Activated T-cell treated with anti-CD3 and anti-CD28 coated beads, Interleukin-2, amount 50 U/mL, for 4 hours (primary cell): ENCODE data around the gene DENND1C. TPM values are rescaled to one million over a fixed set of nuclear protein-coding genes. Genes with fewer than 3 reads are reported as not detected.

ENCODE experiments used
- ATAC-seq, 2 donors: fragments of 200-7000 bp; cut with Tn5 transposase; one replicate each; pipeline ENCODE4 v1.10.0; 2021
- DNase-seq: peaks from one replicate; pipeline ENCODE4 v3.0.0-alpha.2; 2020
- H3K27me3 Mint-ChIP-seq: one replicate; pipeline ENCODE4 v1.8.0; 2021; ENCODE audit warnings: low read depth, mixed read lengths
- H3K36me3 Mint-ChIP-seq: one replicate; pipeline ENCODE4 v1.8.0; 2022; ENCODE audit warnings: mixed read lengths; ENCODE audit not compliant: insufficient read depth
- H3K4me1 Mint-ChIP-seq: one replicate; pipeline ENCODE4 v1.8.0; 2021; ENCODE audit warnings: low read depth, mixed read lengths
- H3K4me3 Mint-ChIP-seq: one replicate; pipeline ENCODE4 v1.8.0; 2021; ENCODE audit warnings: mild to moderate bottlenecking, moderate library complexity, mixed read lengths
- H3K9me3 Mint-ChIP-seq: one replicate; pipeline ENCODE4 v1.8.0; 2021; ENCODE audit warnings: mixed read lengths
- total RNA-seq, 3 donors: library from RNA; stranded (reverse); gene quantifications; one replicate each; pipeline ENCODE4 v1.2.1, GENCODE V29; 2021

DENND1C gene
- total RNA-seq, 3 donors from 2014 or later, result 50.9 to 59.1 (median 55.8) TPM

DNA sequence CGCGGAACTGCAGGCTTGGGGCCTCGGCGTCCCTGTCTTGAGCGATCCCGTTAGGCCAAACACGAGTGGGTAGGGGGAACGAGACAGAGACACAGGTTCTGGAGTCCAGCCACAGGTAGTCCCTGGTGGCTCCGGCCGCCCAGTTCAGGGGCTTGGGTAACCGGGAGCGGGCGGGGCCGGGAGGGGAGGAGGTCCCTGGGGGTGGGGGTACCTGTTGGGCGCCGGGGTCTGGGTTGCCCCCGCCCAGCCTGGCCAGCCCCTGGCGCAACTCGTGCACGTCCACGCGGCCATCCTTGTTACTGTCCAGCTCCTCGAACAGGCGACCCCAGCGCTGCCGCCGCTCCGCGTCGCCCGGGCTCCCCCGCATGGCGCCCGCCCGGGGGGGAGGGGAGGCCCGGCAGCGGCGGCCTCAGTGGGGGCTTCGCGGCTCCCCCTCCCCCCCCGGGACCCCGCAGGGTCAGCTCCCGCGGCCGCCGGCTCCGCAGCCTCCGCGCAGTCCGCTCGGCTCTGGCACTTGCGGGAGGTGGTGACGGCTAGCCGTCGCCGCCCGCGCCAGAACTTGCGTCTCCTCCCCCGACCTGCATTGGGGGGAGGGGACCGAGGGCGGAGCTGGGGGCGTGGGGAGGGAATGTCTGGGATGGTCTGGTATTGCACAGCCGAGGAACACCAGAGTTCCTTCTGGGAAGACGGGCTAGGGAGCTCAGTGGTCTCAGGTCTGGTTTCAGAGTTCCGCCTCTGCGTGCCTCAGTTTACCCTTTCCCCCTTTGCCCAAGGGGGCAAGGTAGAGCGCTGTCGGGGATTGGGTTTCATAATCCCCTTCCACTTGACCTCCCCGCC lies 22.1 kb downstream of the DENND1C start, which contains the start of gene SLC25A23:
Gene SLC25A23, minus strand, starts transcription at position 531 of the 837 bp plus-strand sequence. Its CDS starts 164 bp downstream, at position 367.
- peak; percentile 49 for DNase-seq
- Mint-ChIP-seq H3K4me1 (peaks cover 20% of the 10 kb centered on the region), H3K4me3 (peak within 1 kb of the TSS; percentile 89), H3K9me3 (no peaks in the 10 kb centered on the region), H3K27me3 (no peaks in the 10 kb centered on the region), H3K36me3 (peaks cover 20% of the 10 kb centered on the region)
- ATAC-seq, result peak; percentile 27 to 29

GRCh38 chr19:6458695-6459261 lies 22.8 kb downstream of the DENND1C start:
- ATAC-seq (no peak), DNase-seq (no peak)
- peak overlapping the region; percentile 83 for H3K4me3 Mint-ChIP-seq
- no peaks in the 10 kb centered on the region for H3K9me3 Mint-ChIP-seq
- no peaks in the 10 kb centered on the region for H3K27me3 Mint-ChIP-seq
- H3K4me1 Mint-ChIP-seq, result peaks cover 18% of the 10 kb centered on the region
- H3K36me3 Mint-ChIP-seq, result peaks cover 25% of the 10 kb centered on the region

DNA sequence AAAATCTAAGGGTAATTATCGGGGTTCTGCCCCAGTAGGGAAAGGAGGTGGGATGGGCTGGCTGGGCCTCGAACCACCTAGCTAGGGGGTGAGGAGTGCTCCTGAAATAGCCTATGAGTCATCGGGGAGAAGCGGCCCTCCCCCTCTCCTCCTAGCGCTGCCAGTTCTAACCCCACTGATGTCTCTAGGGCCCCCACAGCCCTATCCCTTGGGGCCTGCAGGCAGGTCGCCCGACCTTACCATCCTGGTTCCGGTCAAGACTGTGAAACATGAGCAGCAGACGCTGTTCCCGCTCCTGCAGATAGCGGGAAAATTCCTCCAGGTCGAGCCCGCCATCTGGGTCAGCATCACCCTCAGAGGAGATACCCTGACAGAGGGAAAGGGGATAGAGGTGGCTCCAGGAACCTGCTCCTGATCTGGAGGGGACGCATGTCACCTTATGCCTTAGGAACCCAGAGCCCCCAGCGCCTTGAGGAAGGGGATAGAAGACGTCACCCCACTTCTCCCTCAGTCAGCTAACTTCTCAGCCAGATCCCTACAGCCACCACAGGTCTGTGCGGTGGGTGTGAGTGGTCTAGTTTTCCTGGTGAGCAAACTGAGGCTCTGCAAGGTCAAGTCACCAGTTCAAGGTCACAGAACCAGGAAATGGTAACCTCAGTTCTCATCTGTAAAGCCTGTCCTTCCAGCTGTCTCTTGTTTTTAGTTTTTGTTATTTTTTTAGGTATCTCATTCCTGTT lies 23.5 kb downstream of the DENND1C start:
- no peaks in the 10 kb centered on the region for H3K27me3 Mint-ChIP-seq
- peaks cover 17% of the 10 kb centered on the region for H3K4me1 Mint-ChIP-seq
- ATAC-seq, result no peak
- DNase-seq, result no peak
- H3K36me3 Mint-ChIP-seq, result peaks cover 27% of the 10 kb centered on the region
- H3K4me3 Mint-ChIP-seq, result peak overlapping the region; percentile 83
- H3K9me3 Mint-ChIP-seq, result no peaks in the 10 kb centered on the region

GRCh38 chr19:6455924-6456323 lies 25.7 kb downstream of the DENND1C start:
- Mint-ChIP-seq H3K9me3 (no peaks in the 10 kb centered on the region), H3K36me3 (peaks cover 35% of the 10 kb centered on the region), H3K4me3 (no peak overlapping the region), H3K27me3 (no peaks in the 10 kb centered on the region), H3K4me1 (peaks cover 14% of the 10 kb centered on the region)
- no peak for DNase-seq
- ATAC-seq, result no peak

DNA sequence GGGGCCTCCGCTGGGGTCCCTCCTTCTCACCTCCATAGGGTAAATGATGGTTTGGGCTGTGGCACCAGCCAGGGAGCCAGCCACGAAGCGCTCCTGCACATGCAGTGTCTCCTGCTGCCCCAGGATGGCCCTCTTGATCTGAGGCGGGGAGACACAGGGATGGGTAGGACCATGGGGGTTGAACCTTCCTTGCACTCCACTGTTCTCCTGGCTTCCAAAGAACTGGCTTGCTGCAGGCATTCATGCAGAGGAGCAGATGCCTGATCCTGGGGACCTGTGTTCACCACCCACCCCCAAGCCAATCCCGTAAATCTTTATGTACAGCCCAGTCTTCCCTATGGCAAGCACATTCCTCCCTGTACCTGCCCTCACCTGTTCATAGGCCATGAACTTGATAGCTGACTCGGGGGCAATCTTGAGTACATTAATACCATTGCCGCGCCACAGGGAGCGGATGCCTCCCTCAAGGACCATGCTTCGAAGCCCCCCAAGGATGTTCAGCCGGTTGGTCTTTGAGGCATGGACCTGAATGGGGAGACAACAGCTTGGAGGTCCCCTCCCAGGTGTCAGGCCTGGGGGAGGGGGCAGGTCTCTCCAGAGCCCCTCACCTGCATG lies 27.5 kb downstream of the DENND1C start:
- Mint-ChIP-seq H3K27me3 (no peaks in the 10 kb centered on the region), H3K9me3 (no peaks in the 10 kb centered on the region), H3K36me3 (peaks cover 36% of the 10 kb centered on the region), H3K4me1 (peaks cover 8% of the 10 kb centered on the region), H3K4me3 (no peak overlapping the region)
- ATAC-seq, result no peak
- DNase-seq, result no peak

DNA sequence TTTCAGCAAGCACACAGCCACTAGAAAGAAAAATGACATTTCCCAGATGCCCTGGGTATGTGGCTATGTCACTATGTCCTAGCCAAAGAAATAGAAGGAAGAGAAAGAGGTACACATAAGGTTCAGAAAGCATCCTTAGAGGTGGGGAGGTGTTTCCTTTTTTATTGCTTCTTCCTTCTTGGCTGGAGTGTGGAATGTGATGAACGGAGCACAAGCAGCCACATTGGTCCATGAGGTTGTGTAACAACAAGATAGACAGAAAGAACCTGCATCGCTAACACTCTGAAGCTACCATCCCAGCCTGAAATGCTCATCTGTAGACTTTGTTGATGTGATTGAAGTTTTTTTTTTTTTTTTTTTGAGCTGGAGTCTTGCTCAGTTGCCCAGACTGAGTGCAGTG lies 28.7 kb downstream of the DENND1C start:
- Mint-ChIP-seq H3K9me3 (no peaks in the 10 kb centered on the region), H3K4me3 (no peak overlapping the region), H3K36me3 (peaks cover 36% of the 10 kb centered on the region), H3K27me3 (no peaks in the 10 kb centered on the region), H3K4me1 (no peaks in the 10 kb centered on the region)
- DNase-seq, result no peak
- no peak for ATAC-seq

GRCh38 chr19:6452223-6452614 lies 29.4 kb downstream of the DENND1C start:
- Mint-ChIP-seq H3K27me3 (no peaks in the 10 kb centered on the region), H3K9me3 (no peaks in the 10 kb centered on the region), H3K4me3 (no peak overlapping the region), H3K4me1 (no peaks in the 10 kb centered on the region), H3K36me3 (peaks cover 36% of the 10 kb centered on the region)
- DNase-seq, result no peak
- no peak for ATAC-seq

- Mint-ChIP-seq H3K27me3 (no peaks in the 10 kb centered on the region), H3K36me3 (peaks cover 38% of the 10 kb centered on the region), H3K4me3 (no peak overlapping the region), H3K4me1 (no peaks in the 10 kb centered on the region), H3K9me3 (no peaks in the 10 kb centered on the region)
- ATAC-seq (no peak), DNase-seq (no peak)
These were observed 29.9 kb downstream of the DENND1C start for GRCh38 chr19:6451583-6452222.

DNA sequence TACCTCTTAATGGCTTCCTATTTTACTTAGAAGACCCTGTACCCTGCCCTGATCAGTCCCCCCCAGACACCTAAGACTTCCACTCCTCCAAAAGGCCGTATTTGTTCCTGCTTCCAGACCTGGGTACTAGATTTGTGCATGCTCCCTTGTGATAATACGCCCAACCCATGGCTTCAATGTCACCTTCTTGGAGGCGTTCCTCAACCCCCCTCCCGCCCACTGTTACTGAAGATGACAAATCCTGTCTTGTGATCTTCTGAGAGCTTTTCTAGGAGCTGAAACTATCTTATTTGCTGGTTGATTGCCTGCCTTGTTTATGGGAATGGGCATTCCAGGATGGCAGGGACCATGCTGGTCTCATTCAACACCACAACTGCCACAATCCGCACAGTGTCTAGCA lies 31.4 kb downstream of the DENND1C start:
- DNase-seq, result no peak
- Mint-ChIP-seq H3K27me3 (no peaks in the 10 kb centered on the region), H3K4me1 (no peaks in the 10 kb centered on the region), H3K4me3 (no peak overlapping the region), H3K36me3 (peaks cover 31% of the 10 kb centered on the region), H3K9me3 (peaks cover 2% of the 10 kb centered on the region)
- ATAC-seq, result no peak

DNA sequence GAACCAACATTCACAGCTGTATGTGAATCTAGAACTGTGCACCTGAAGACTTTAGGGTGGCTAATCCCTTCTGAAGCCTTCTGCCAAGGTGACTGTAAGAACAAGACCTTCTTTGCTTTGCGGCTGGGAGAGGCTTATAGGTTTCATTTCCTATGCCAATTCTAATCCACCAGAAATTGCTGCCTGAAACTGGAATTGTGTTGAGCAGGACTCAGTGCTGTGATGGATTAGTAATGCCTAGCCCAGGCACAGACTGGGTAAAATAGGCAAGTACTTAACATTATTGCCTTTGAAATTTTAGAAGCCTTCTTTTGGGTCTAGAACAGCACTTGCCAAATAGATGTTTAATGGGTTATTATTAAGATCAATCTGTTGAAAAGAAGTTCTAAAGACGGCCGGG lies 33.5 kb downstream of the DENND1C start:
- ATAC-seq, result no peak
- no peak for DNase-seq
- Mint-ChIP-seq H3K9me3 (peaks cover 2% of the 10 kb centered on the region), H3K4me1 (no peaks in the 10 kb centered on the region), H3K36me3 (peaks cover 17% of the 10 kb centered on the region), H3K4me3 (no peak overlapping the region), H3K27me3 (no peaks in the 10 kb centered on the region)

DNA sequence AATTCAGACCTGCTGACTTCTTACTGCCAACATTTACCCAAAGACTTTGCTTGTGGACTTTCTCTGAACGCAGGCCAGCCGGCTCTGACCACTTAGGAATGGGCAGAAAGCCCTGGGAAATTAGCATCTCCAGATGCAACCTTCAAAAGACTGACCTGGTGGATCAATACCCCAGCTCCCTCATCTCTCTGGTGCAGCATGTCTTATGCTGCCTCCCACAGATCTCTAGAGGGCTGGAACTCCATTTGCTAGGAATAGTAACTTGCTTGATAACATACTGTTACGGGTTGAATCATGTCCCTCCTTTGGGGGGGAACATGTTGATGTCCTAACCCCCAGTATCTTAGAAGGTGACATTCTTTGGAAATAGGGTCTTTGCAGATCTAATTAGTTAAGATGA lies 35.1 kb downstream of the DENND1C start:
- ATAC-seq, result no peak
- DNase-seq, result no peak
- Mint-ChIP-seq H3K4me3 (no peak overlapping the region), H3K36me3 (peaks cover 10% of the 10 kb centered on the region), H3K9me3 (peaks cover 2% of the 10 kb centered on the region), H3K4me1 (no peaks in the 10 kb centered on the region), H3K27me3 (no peaks in the 10 kb centered on the region)

DNA sequence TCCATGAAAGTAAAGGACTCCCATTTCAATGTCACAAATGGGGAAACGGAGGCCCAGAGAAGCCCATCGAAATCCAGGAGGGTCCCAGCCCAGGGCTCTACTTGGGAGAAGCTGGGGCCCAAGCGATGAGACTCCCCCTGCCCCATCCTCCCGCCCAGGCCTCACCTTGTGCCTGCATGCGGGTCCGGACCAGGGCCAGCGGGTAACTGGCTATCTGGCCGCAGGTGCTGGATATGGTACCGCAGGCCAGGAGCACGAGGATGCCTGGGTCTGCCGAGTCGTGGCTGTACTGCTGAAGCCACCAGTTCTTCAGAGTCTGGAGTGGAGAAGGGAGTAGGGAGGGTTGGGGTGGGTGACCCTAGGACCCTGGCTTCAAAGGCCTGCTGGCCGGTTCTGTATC lies 37.6 kb downstream of the DENND1C start:
- no peaks in the 10 kb centered on the region for H3K27me3 Mint-ChIP-seq

DNA sequence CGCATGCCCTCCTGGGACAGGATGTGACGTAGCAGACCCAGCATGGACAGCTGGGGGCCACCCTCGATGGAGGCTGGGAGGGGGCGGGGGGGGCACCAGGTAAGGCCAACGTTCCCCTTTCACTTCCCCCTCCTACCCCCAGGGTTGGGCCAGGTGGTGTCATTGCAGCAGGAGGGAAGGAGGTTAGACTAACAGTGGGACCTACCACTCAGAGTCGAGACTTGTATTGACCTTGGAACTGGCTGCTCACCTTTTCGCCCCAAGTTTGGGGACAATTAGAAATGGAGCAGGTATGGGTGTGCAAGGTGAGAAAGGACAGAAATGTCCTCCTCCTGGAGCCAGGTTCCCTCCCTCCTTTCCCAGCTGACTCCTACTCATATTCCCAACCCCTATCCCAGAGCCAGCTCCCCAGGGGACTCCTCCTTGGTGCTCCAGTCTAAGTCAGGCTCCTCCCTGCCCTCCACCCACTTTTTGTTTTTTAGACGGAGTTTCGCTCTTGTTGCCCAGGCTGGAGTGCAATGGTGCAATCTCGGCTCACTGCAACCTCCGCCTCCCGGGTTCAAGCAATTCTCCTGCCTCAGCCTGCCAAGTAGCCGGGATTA lies 39.4 kb downstream of the DENND1C start:
- no peaks in the 10 kb centered on the region for H3K27me3 Mint-ChIP-seq
- H3K9me3 Mint-ChIP-seq, result peaks cover 2% of the 10 kb centered on the region
- no peaks in the 10 kb centered on the region for H3K4me1 Mint-ChIP-seq
- no peak for ATAC-seq
- DNase-seq, result no peak
- no peak overlapping the region for H3K4me3 Mint-ChIP-seq
- peaks cover 8% of the 10 kb centered on the region for H3K36me3 Mint-ChIP-seq

More for the DNA sequence above, 37.6 kb downstream of the DENND1C start:
- Mint-ChIP-seq H3K9me3 (peaks cover 2% of the 10 kb centered on the region), H3K36me3 (peaks cover 8% of the 10 kb centered on the region), H3K4me1 (no peaks in the 10 kb centered on the region), H3K4me3 (no peak overlapping the region)
- DNase-seq, result no peak
- ATAC-seq, result no peak
